HG02571 (cell line): Measurements from ENCODE around the gene RNF39.

Source experiments
- ATAC-seq: cut with Tn5 transposase; IDR thresholded peaks from one replicate; pipeline ENCODE4 v1.9.1; 2021; ENCODE audit warnings: mild to moderate bottlenecking, moderate library complexity; ENCODE audit not compliant: unreplicated experiment

The RNF39 gene

DNA sequence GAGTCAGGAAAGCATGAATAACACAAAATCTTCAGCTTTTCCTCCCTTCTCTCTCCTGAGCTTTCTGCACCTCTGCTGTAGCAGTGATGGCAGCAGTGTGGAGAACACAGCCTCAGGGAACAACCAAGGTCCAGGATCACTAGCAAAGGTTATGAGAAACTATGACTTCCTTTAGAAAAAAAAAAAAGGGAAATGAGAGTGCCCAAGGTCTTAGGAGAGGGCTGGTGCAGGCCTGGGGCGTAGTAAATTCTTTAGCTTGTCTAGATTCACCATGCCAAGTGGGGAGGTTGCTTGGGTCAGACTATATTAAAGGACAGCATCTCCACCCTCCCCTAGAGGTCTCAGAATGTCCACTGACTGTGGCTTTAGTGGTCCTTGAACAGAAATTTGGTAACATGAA lies 54.9 kb downstream of the RNF39 start:
- no peak for ATAC-seq
